PC-3 (cell line): Measurements from ENCODE around the gene PTPRD. TPM values are rescaled to one million over a fixed set of nuclear protein-coding genes. Genes with fewer than 3 reads are reported as not detected.

Experiments used
- ATAC-seq: fragments of 200-7000 bp; cut with Tn5 transposase; 2 replicates; pipeline ENCODE4 v1.9.1; 2020; ENCODE audit warnings: mild to moderate bottlenecking, moderate library complexity
- BruUV-seq: library from RNA; stranded (reverse); fragments of 400-500 nt; replicated peaks from 2 replicates; lab custom pipeline; 2021; lab: Mats Ljungman, UMichigan
- CTCF ChIA-PET: fragments of 300-600 bp; sonication (Branson Sonifier 250); formaldehyde crosslinking; loops from one replicate; lab custom pipeline; 2022; ENCODE audit warnings: antibody characterized with exemption; lab: Charles Lee
- POLR2A ChIA-PET: fragments of 300-600 bp; sonication (Branson Sonifier 250); formaldehyde crosslinking; loops from one replicate; lab custom pipeline; 2022; ENCODE audit warnings: antibody characterized with exemption; ENCODE audit not compliant: unreplicated experiment; lab: Charles Lee
- DNase-seq: peaks from one replicate; pipeline ENCODE4 v3.0.0-alpha.2; 2015
- H2AFZ ChIP-seq: fragments of 300-600 bp; sonication (generic); 2 replicates; pipeline ENCODE4 v1.6.0; 2016; ENCODE audit warnings: antibody characterized with exemption, low read length
- H3F3A ChIP-seq: fragments of 300-600 bp; sonication (generic); one replicate; pipeline ENCODE4 v1.6.0; 2017; ENCODE audit warnings: antibody characterized with exemption, low read length, control low read depth, mild to moderate bottlenecking; ENCODE audit not compliant: unreplicated experiment
- H3K27ac ChIP-seq: fragments of 300-600 bp; sonication (generic); 2 replicates; pipeline ENCODE4 v1.5.1; 2016; ENCODE audit warnings: mild to moderate bottlenecking, low read length
- H3K27me3 ChIP-seq: fragments of 300-600 bp; sonication (generic); 2 replicates; pipeline ENCODE4 v1.6.1; 2016; ENCODE audit warnings: low read length, mixed read lengths
- H3K36me3 ChIP-seq: fragments of 300-600 bp; sonication (generic); 2 replicates; pipeline ENCODE4 v1.6.1; 2016; ENCODE audit warnings: low read depth, mixed run types, low read length, mixed read lengths
- H3K4me1 ChIP-seq: fragments of 300-600 bp; sonication (generic); 2 replicates; pipeline ENCODE4 v1.5.1; 2016; ENCODE audit warnings: low read length; ENCODE audit not compliant: insufficient read depth
- H3K4me2 ChIP-seq: fragments of 300-600 bp; sonication (generic); 2 replicates; pipeline ENCODE4 v1.6.0; 2016; ENCODE audit warnings: low read length
- H3K4me3 ChIP-seq: fragments of 300-600 bp; sonication (generic); 2 replicates; pipeline ENCODE4 v1.5.1; 2016; ENCODE audit warnings: mild to moderate bottlenecking, low read length, mixed read lengths
- H3K79me2 ChIP-seq: fragments of 300-600 bp; sonication (generic); 2 replicates; pipeline ENCODE4 v1.6.1; 2017; ENCODE audit warnings: low read length, mixed read lengths
- H3K9ac ChIP-seq: fragments of 300-600 bp; sonication (generic); 2 replicates; pipeline ENCODE4 v1.6.0; 2016; ENCODE audit warnings: mild to moderate bottlenecking, low read length
- H3K9me2 ChIP-seq: fragments of 300-600 bp; sonication (generic); replicated peaks from 2 replicates; pipeline ENCODE4 v1.6.1; 2016; ENCODE audit warnings: mixed run types, low read length, mixed read lengths
- H3K9me3 ChIP-seq: fragments of 300-600 bp; sonication (generic); 2 replicates; pipeline ENCODE4 v1.6.1; 2016; ENCODE audit warnings: low read length, mixed read lengths
- H4K20me1 ChIP-seq: fragments of 300-600 bp; sonication (generic); 2 replicates; pipeline ENCODE4 v1.6.1; 2016; ENCODE audit warnings: low read length, mixed read lengths
- EZH2 ChIP-seq: fragments of 300-600 bp; sonication (generic); IDR thresholded peaks from one replicate; pipeline ENCODE4 v1.6.1; 2017; ENCODE audit warnings: antibody characterized with exemption, mild to moderate bottlenecking, low read length; ENCODE audit not compliant: unreplicated experiment
- EZH2phosphoT487 ChIP-seq: fragments of 300-600 bp; sonication (generic); IDR thresholded peaks from 2 replicates; pipeline ENCODE4 v1.6.1; 2018; ENCODE audit warnings: mild to moderate bottlenecking, antibody characterized with exemption, low read length, borderline replicate concordance
- intact Hi-C: fragments of 100-400 bp; cut with micrococcal nuclease; formaldehyde crosslinking; loops from 2 replicates; pipeline ENCODE4 v1.9.0; 2023
- total RNA-seq: library from RNA; depleted of rRNA; stranded (reverse); fragments of >200 nt; gene quantifications from 2 replicates; pipeline ENCODE4 v1.2.3, GENCODE V29; 2014
- TF ChIP-seq, protein P1 (sequence below): fragments of 300-600 bp; sonication (generic); conservative IDR thresholded peaks from 2 replicates; pipeline ENCODE4 v1.5.1; 2017; ENCODE audit warnings: antibody characterized with exemption, low read depth, mild to moderate bottlenecking, low read length

The PTPRD gene
- total RNA-seq, 1 experiment from 2014 or later, result not detected

DNA sequence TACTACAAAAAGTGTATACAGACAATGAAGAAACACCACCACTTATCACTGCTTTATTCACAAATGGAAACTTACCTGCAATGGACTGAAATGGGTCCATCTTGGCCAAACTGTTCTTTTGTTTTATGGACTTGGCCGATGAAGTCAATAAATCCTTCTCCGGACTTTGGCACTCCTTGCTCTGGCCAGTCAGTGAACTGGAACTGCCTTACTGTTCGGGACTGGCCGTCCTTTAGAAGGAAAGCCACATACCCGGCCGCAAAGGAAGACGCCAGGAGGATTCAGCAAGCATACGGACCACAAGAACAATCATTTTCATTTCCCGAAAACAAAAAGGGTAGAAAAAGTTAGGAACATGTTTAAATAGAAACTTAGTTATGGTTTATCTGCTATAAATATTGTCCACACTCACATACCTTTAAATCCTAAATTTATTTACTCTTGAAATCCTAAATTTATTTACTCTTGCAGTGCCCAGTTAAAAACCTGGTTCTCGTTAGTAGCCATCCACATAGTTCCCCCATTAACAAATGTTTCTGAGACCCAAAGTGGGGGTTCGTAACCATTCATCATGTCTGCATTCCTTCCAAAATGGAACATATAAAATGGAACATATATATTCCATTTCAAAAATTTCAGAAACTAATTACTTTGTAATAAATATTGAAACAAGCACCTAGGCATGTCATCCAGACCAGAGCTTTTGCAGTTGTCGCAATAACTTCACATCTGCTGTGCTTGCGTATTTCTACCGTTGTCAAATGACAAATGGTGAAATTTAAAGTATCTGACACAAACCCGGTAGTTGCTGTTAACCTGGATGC lies 2281.1 kb downstream of the PTPRD start:
- no peaks in the 10 kb centered on the region for H3K79me2 ChIP-seq
- H3K4me2 ChIP-seq, result no peak overlapping the region
- no peaks in the 10 kb centered on the region for H3K9me3 ChIP-seq
- H3K27me3 ChIP-seq, result no peaks in the 10 kb centered on the region
- H2AFZ ChIP-seq, result no peak overlapping the region
- no TSS peak for BruUV-seq
- H3K36me3 ChIP-seq, result no peaks in the 10 kb centered on the region
- no peaks in the 10 kb centered on the region for H3K9me2 ChIP-seq
- no peaks in the 10 kb centered on the region for H3K4me1 ChIP-seq
- no peaks in the 10 kb centered on the region for H3F3A ChIP-seq
- DNase-seq (no peak), ATAC-seq (no peak)
- intact Hi-C loops, result no loop called here
- ChIA-PET CTCF (no interaction called here), POLR2A (no interaction called here)
- H4K20me1 ChIP-seq, result no peaks in the 10 kb centered on the region
- H3K27ac ChIP-seq, result no peak overlapping the region
- H3K9ac ChIP-seq, result no peak overlapping the region
- TF ChIP-seq EZH2 (no peak), EZH2phosphoT487 (no peak)
- TF ChIP-seq, protein P1, sequence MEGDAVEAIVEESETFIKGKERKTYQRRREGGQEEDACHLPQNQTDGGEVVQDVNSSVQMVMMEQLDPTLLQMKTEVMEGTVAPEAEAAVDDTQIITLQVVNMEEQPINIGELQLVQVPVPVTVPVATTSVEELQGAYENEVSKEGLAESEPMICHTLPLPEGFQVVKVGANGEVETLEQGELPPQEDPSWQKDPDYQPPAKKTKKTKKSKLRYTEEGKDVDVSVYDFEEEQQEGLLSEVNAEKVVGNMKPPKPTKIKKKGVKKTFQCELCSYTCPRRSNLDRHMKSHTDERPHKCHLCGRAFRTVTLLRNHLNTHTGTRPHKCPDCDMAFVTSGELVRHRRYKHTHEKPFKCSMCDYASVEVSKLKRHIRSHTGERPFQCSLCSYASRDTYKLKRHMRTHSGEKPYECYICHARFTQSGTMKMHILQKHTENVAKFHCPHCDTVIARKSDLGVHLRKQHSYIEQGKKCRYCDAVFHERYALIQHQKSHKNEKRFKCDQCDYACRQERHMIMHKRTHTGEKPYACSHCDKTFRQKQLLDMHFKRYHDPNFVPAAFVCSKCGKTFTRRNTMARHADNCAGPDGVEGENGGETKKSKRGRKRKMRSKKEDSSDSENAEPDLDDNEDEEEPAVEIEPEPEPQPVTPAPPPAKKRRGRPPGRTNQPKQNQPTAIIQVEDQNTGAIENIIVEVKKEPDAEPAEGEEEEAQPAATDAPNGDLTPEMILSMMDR, result no peak
- no peak overlapping the region for H3K4me3 ChIP-seq

DNA sequence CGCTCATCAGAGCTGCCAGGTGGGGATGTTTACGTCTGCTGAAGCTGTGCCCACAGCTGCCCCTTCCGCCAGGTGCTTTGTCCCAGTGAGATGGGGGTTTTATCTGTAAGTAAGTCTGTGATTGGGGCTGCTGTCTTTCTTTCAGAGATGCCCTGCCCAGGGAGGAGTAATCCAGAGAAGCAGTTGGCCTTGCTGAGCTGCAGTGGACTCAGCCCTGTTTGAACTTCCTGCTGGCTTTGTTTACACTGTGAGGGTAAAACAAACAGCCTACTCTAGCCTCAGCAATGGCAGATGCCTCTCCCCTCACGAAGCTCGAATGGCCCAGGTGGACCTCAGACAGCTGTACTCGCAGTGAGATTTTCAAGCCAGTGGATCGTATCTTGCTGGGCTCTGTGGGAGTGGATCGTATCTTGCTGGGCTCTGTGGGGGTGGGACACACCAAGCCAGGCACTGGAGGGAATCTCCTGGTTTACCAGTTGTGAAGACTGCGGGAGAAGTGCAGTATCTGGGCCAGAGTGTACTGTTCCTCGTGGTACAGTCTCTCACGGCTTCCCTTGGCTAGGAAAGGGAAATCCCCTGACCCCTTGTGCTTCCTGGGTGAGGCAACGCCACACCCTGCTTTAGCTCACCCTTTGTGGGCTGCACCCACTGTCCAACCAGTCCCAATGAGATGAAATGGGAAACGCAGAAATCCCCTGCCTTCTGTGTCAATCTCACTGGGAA lies 2283.1 kb downstream of the PTPRD start:
- Histone ChIP-seq H3K4me1 (no peaks in the 10 kb centered on the region), H3K9me3 (no peaks in the 10 kb centered on the region), H3K36me3 (no peaks in the 10 kb centered on the region), H3K9ac (no peak overlapping the region), H3K27me3 (no peaks in the 10 kb centered on the region), H2AFZ (no peak overlapping the region), H3F3A (no peaks in the 10 kb centered on the region), H3K4me2 (no peak overlapping the region), H4K20me1 (no peaks in the 10 kb centered on the region), H3K27ac (no peak overlapping the region), H3K4me3 (no peak overlapping the region), H3K79me2 (no peaks in the 10 kb centered on the region), H3K9me2 (no peaks in the 10 kb centered on the region)
- TF ChIP-seq EZH2, result no peak
- TF ChIP-seq, protein P1, result no peak
- no peak for DNase-seq
- CTCF ChIA-PET, result no interaction called here
- intact Hi-C loops, result no loop called here
- POLR2A ChIA-PET, result no interaction called here
- no TSS peak for BruUV-seq
- no peak for ATAC-seq

DNA sequence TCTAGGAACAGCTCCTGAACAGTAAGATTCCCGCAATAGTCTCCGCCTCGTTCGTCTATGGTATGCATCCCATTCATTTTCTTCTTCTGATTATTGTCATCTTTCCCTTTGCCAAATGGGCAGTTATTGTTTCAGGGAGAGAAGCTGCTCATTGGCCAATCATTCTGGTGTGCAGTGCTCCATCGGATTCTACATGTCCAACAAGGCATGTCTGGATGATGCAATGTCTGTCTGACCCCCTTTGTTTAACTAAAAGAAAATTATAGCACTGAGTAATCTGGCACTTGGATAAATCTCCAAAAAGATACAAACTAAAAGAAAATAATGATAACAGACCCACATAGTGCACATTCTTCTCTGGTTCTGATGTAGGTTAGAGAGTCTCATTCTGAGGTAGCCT lies 2297.6 kb downstream of the PTPRD start:
- H3K9me3 ChIP-seq, result no peaks in the 10 kb centered on the region
- DNase-seq (no peak), ATAC-seq (no peak)
- no peaks in the 10 kb centered on the region for H3K79me2 ChIP-seq
- H3K27me3 ChIP-seq, result no peaks in the 10 kb centered on the region
- no peak overlapping the region for H3K4me3 ChIP-seq
- H3K4me2 ChIP-seq, result no peak overlapping the region
- no peaks in the 10 kb centered on the region for H3F3A ChIP-seq
- intact Hi-C loops, result no loop called here
- H3K36me3 ChIP-seq, result no peaks in the 10 kb centered on the region
- CTCF ChIA-PET, result no interaction called here
- POLR2A ChIA-PET, result no interaction called here
- no TSS peak for BruUV-seq
- no peaks in the 10 kb centered on the region for H3K4me1 ChIP-seq
- no peak overlapping the region for H3K9ac ChIP-seq
- no peak overlapping the region for H2AFZ ChIP-seq
- H3K9me2 ChIP-seq, result no peaks in the 10 kb centered on the region
- no peaks in the 10 kb centered on the region for H4K20me1 ChIP-seq
- H3K27ac ChIP-seq, result no peak overlapping the region
- TF ChIP-seq, protein P1, result no peak
- TF ChIP-seq EZH2 (no peak), EZH2phosphoT487 (no peak)
